Measurements from ENCODE around the gene NDRG3.

Gene NDRG3

DNA sequence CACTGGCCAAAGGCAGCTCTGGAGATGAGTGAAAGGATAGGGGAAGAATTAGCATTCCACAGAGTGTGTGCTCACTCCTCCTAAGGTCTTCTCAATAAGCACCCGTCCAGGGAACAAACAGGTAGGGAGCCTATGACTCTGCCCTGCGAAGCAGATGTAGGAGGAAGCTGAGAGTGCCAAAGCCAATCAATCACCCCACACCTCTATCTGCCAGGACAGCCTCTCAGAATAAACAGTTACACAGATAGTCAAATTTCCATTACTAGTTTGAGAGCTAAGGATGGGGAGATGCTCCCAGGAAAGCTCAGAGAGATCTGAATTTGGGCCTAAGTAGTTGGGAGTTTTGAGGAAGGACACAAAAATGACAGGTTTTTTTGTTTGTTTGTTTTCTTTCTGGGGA is 59.4 kb downstream of the NDRG3 start:
- H4K20me1 ChIP-seq (ENCODE audit: insufficient read depth, low read length): no peaks in the 10 kb centered on the region
- no peaks in the 10 kb centered on the region for H3K9me2 ChIP-seq (replicated peaks; ENCODE audit: insufficient read depth, low read length)
- TF ChIP-seq EZH2phosphoT487 (IDR thresholded peaks at IDR 0.05; ENCODE audit: low read length): no peak
- TF ChIP-seq, protein P1, sequence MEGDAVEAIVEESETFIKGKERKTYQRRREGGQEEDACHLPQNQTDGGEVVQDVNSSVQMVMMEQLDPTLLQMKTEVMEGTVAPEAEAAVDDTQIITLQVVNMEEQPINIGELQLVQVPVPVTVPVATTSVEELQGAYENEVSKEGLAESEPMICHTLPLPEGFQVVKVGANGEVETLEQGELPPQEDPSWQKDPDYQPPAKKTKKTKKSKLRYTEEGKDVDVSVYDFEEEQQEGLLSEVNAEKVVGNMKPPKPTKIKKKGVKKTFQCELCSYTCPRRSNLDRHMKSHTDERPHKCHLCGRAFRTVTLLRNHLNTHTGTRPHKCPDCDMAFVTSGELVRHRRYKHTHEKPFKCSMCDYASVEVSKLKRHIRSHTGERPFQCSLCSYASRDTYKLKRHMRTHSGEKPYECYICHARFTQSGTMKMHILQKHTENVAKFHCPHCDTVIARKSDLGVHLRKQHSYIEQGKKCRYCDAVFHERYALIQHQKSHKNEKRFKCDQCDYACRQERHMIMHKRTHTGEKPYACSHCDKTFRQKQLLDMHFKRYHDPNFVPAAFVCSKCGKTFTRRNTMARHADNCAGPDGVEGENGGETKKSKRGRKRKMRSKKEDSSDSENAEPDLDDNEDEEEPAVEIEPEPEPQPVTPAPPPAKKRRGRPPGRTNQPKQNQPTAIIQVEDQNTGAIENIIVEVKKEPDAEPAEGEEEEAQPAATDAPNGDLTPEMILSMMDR (IDR thresholded peaks at IDR 0.05; ENCODE audit: low read length): no peak
- no peak for TF ChIP-seq EZH2 (optimal IDR thresholded peaks at IDR 0.05; ENCODE audit: low read depth, low read length)
- no peaks in the 10 kb centered on the region for H3F3A ChIP-seq (ENCODE audit: insufficient read depth, low read length)
- no peaks in the 10 kb centered on the region for H3K36me3 ChIP-seq (replicated peaks; ENCODE audit: insufficient read depth, low read length)
- no peak overlapping the region for H2AFZ ChIP-seq (ENCODE audit: low read length)
- H3K9ac ChIP-seq (ENCODE audit: low read length): no peak overlapping the region
- no peak for DNase-seq
- H3K27me3 ChIP-seq (replicated peaks; ENCODE audit: insufficient read depth, low read length): no peaks in the 10 kb centered on the region
- H3K4me1 ChIP-seq (ENCODE audit: low read length): no peaks in the 10 kb centered on the region
- H3K4me3 ChIP-seq (ENCODE audit: low read length): no peak overlapping the region
- no peak overlapping the region for H3K4me2 ChIP-seq (ENCODE audit: low read depth, low read length)
- H3K27ac ChIP-seq (ENCODE audit: low read length): no peak overlapping the region
- H3K79me2 ChIP-seq (ENCODE audit: low read length): no peaks in the 10 kb centered on the region
- H3K9me3 ChIP-seq (replicated peaks; ENCODE audit: insufficient read depth, low read length): no peaks in the 10 kb centered on the region

DNA sequence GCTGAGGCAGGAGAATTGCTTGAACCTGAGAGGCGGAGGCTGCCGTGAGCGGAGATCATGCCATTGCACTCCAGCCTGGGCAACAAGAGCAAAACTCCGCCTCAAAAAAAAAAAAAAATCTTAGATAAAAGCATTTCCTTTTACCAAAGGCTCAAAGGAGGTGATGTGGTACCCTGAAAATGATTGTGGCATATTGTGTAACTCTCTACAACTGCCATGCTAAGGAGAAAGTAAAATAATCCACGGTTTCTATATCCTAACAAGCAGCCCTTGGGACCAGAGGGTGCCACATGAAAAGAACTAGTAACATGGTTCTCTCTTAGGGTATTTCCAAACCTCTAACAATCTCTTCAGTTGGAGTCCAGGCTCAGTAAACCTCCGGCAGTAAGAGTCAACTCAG is 61.1 kb downstream of the NDRG3 start:
- Histone ChIP-seq H4K20me1 (ENCODE audit: insufficient read depth, low read length) (no peaks in the 10 kb centered on the region), H3K4me3 (ENCODE audit: low read length) (no peak overlapping the region), H3K27ac (ENCODE audit: low read length) (no peak overlapping the region), H3K4me1 (ENCODE audit: low read length) (no peaks in the 10 kb centered on the region), H3K9me3 (replicated peaks; ENCODE audit: insufficient read depth, low read length) (no peaks in the 10 kb centered on the region), H3K36me3 (replicated peaks; ENCODE audit: insufficient read depth, low read length) (no peaks in the 10 kb centered on the region), H3K9ac (ENCODE audit: low read length) (no peak overlapping the region), H3K27me3 (replicated peaks; ENCODE audit: insufficient read depth, low read length) (no peaks in the 10 kb centered on the region), H2AFZ (ENCODE audit: low read length) (no peak overlapping the region), H3K79me2 (ENCODE audit: low read length) (no peaks in the 10 kb centered on the region), H3F3A (ENCODE audit: insufficient read depth, low read length) (no peaks in the 10 kb centered on the region), H3K9me2 (replicated peaks; ENCODE audit: insufficient read depth, low read length) (no peaks in the 10 kb centered on the region), H3K4me2 (ENCODE audit: low read depth, low read length) (no peak overlapping the region)
- TF ChIP-seq EZH2phosphoT487 (IDR thresholded peaks at IDR 0.05; ENCODE audit: low read length) (no peak), EZH2 (optimal IDR thresholded peaks at IDR 0.05; ENCODE audit: low read depth, low read length) (no peak)
- TF ChIP-seq, protein P1 (IDR thresholded peaks at IDR 0.05; ENCODE audit: low read length): no peak
- DNase-seq: no peak

DNA sequence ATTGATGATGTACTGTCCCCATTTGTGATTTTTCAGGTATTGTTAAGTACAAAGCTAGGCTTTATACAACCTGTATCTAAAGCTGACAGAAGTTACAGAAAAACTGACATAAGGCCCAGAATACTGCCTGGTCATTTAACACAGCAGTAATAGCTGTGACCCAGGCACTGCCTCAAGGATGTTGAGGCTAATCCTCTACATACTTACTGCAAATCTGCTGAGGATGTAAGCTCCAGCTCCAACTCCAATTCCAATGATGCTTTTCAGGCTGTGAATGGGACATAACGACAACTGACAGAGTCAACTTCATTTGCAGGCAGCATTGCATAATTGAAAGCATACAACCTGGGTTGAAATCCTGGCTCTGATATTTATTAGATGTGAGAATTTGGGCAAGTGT is 63.6 kb downstream of the NDRG3 start:
- Histone ChIP-seq H2AFZ (ENCODE audit: low read length) (no peak overlapping the region), H3K4me2 (ENCODE audit: low read depth, low read length) (no peak overlapping the region), H3K27me3 (replicated peaks; ENCODE audit: insufficient read depth, low read length) (no peaks in the 10 kb centered on the region), H4K20me1 (ENCODE audit: insufficient read depth, low read length) (no peaks in the 10 kb centered on the region), H3K9me3 (replicated peaks; ENCODE audit: insufficient read depth, low read length) (no peaks in the 10 kb centered on the region), H3K9me2 (replicated peaks; ENCODE audit: insufficient read depth, low read length) (no peaks in the 10 kb centered on the region), H3K79me2 (ENCODE audit: low read length) (no peaks in the 10 kb centered on the region), H3F3A (ENCODE audit: insufficient read depth, low read length) (no peaks in the 10 kb centered on the region), H3K27ac (ENCODE audit: low read length) (no peak overlapping the region), H3K4me1 (ENCODE audit: low read length) (no peaks in the 10 kb centered on the region), H3K9ac (ENCODE audit: low read length) (no peak overlapping the region), H3K36me3 (replicated peaks; ENCODE audit: insufficient read depth, low read length) (no peaks in the 10 kb centered on the region), H3K4me3 (ENCODE audit: low read length) (no peak overlapping the region)
- no peak for DNase-seq
- TF ChIP-seq, protein P1 (IDR thresholded peaks at IDR 0.05; ENCODE audit: low read length): no peak
- no peak for TF ChIP-seq EZH2phosphoT487 (IDR thresholded peaks at IDR 0.05; ENCODE audit: low read length)
- no peak for TF ChIP-seq EZH2 (optimal IDR thresholded peaks at IDR 0.05; ENCODE audit: low read depth, low read length)
